ENCODE results near the gene ZDHHC17. TPM values are rescaled to one million over a fixed set of nuclear protein-coding genes. Genes with fewer than 3 reads are reported as not detected.

Gene ZDHHC17
- total and polyA plus RNA-seq, 2 donors: 29.5 to 41.4 TPM

- DNase-seq (ENCODE audit: low read depth in 6 of 9, low spot score in 9 of 9): no peak
- WGBS: 95% methylated on average over 3 of the region's 3 CpGs
- Histone ChIP-seq H3K27ac (ENCODE audit: low read depth in 1 of 2, low read length in 1 of 2) (peak overlapping the region in 1 of 2 donors; percentile 22), H3K27me3 (ENCODE audit: control insufficient read depth in 2 of 2, insufficient read depth in 1 of 2, low read length in 1 of 2) (peaks cover 17 to 26% of the 10 kb centered on the region in 2 donors), H3K36me3 (ENCODE audit: control insufficient read depth in 2 of 2, insufficient read depth in 2 of 2, low read length in 1 of 2) (no peaks in the 10 kb centered on the region), H3K4me3 (ENCODE audit: low read length in 2 of 2) (no peak overlapping the region), H3K4me1 (ENCODE audit: control insufficient read depth in 2 of 2, insufficient read depth in 2 of 2, low read length in 2 of 2) (peaks cover 7 to 20% of the 10 kb centered on the region in 2 donors), H3K9me3 (ENCODE audit: control insufficient read depth in 2 of 2, insufficient read depth in 1 of 2, low read length in 1 of 2) (no peaks in the 10 kb centered on the region)
Observed at GRCh38 chr12:76874027-76874426, 110.1 kb downstream of the ZDHHC17 start.

GRCh38 chr12:76874491-76875190, 110.7 kb downstream of the ZDHHC17 start:
- Histone ChIP-seq H3K4me1 (ENCODE audit: control insufficient read depth in 2 of 2, insufficient read depth in 2 of 2, low read length in 2 of 2) (peaks cover 7 to 24% of the 10 kb centered on the region in 2 donors), H3K36me3 (ENCODE audit: control insufficient read depth in 2 of 2, insufficient read depth in 2 of 2, low read length in 1 of 2) (no peaks in the 10 kb centered on the region), H3K4me3 (ENCODE audit: low read length in 2 of 2) (no peak overlapping the region), H3K27ac (ENCODE audit: low read depth in 1 of 2, low read length in 1 of 2) (peak overlapping the region in 1 of 2 donors; percentile 22), H3K27me3 (ENCODE audit: control insufficient read depth in 2 of 2, insufficient read depth in 1 of 2, low read length in 1 of 2) (peaks cover 17 to 32% of the 10 kb centered on the region in 2 donors), H3K9me3 (ENCODE audit: control insufficient read depth in 2 of 2, insufficient read depth in 1 of 2, low read length in 1 of 2) (no peaks in the 10 kb centered on the region)
- 97% methylated on average over 11 of the region's 11 CpGs for WGBS
- DNase-seq (ENCODE audit: low read depth in 6 of 9, low spot score in 9 of 9): no peak

- DNase-seq (ENCODE audit: low read depth in 6 of 9, low spot score in 9 of 9): no peak
- WGBS: 94% methylated on average over 2 of the region's 2 CpGs
- Histone ChIP-seq H3K4me3 (ENCODE audit: low read length in 2 of 2) (no peak overlapping the region), H3K4me1 (ENCODE audit: control insufficient read depth in 2 of 2, insufficient read depth in 2 of 2, low read length in 2 of 2) (peaks cover 7 to 29% of the 10 kb centered on the region in 2 donors), H3K27ac (ENCODE audit: low read depth in 1 of 2, low read length in 1 of 2) (no peak overlapping the region), H3K36me3 (ENCODE audit: control insufficient read depth in 2 of 2, insufficient read depth in 2 of 2, low read length in 1 of 2) (no peaks in the 10 kb centered on the region), H3K27me3 (ENCODE audit: control insufficient read depth in 2 of 2, insufficient read depth in 1 of 2, low read length in 1 of 2) (peaks cover 17 to 42% of the 10 kb centered on the region in 2 donors), H3K9me3 (ENCODE audit: control insufficient read depth in 2 of 2, insufficient read depth in 1 of 2, low read length in 1 of 2) (no peaks in the 10 kb centered on the region)
Observed at GRCh38 chr12:76876696-76877229, 112.8 kb downstream of the ZDHHC17 start.

- peak overlapping the region; percentile 63 to 66 for H3K4me3 ChIP-seq (ENCODE audit: low read length in 2 of 2)
- no peaks in the 10 kb centered on the region for H3K9me3 ChIP-seq (ENCODE audit: control insufficient read depth in 2 of 2, insufficient read depth in 1 of 2, low read length in 1 of 2)
- H3K27me3 ChIP-seq (ENCODE audit: control insufficient read depth in 2 of 2, insufficient read depth in 1 of 2, low read length in 1 of 2): peaks cover 17 to 42% of the 10 kb centered on the region in 2 donors
- H3K27ac ChIP-seq (ENCODE audit: low read depth in 1 of 2, low read length in 1 of 2): peak overlapping the region; percentile 75 to 78
- peak in 4 of 9 donors; percentile 19 to 51 (median 29) for DNase-seq (ENCODE audit: low read depth in 6 of 9, low spot score in 9 of 9)
- no peaks in the 10 kb centered on the region for H3K36me3 ChIP-seq (ENCODE audit: control insufficient read depth in 2 of 2, insufficient read depth in 2 of 2, low read length in 1 of 2)
- peaks cover 7 to 29% of the 10 kb centered on the region in 2 donors for H3K4me1 ChIP-seq (ENCODE audit: control insufficient read depth in 2 of 2, insufficient read depth in 2 of 2, low read length in 2 of 2)
- WGBS: 1% methylated on average over 44 of the region's 44 CpGs
Observed at GRCh38 chr12:76878099-76878898, 114.4 kb downstream of the ZDHHC17 start.

GRCh38 chr12:76878899-76879709, 115.2 kb downstream of the ZDHHC17 start, which contains the start of gene CSRP2:
CSRP2 (minus strand) TSS chr12:76879019; CDS start chr12:76866260, 12,759 bp downstream.
- DNase-seq (ENCODE audit: low read depth in 6 of 9, low spot score in 9 of 9): peak in 6 of 9 donors; percentile 54 to 82 (median 68)
- WGBS: 2% methylated on average over 71 of the region's 71 CpGs
- Histone ChIP-seq H3K27me3 (ENCODE audit: control insufficient read depth in 2 of 2, insufficient read depth in 1 of 2, low read length in 1 of 2) (peaks cover 17 to 42% of the 10 kb centered on the region in 2 donors), H3K27ac (ENCODE audit: low read depth in 1 of 2, low read length in 1 of 2) (peak within 1 kb of the TSS; percentile 75 to 78), H3K4me1 (ENCODE audit: control insufficient read depth in 2 of 2, insufficient read depth in 2 of 2, low read length in 2 of 2) (peaks cover 7 to 29% of the 10 kb centered on the region in 2 donors), H3K9me3 (ENCODE audit: control insufficient read depth in 2 of 2, insufficient read depth in 1 of 2, low read length in 1 of 2) (no peaks in the 10 kb centered on the region), H3K4me3 (ENCODE audit: low read length in 2 of 2) (peak within 1 kb of the TSS; percentile 63 to 66), H3K36me3 (ENCODE audit: control insufficient read depth in 2 of 2, insufficient read depth in 2 of 2, low read length in 1 of 2) (no peaks in the 10 kb centered on the region)

- Histone ChIP-seq H3K27me3 (ENCODE audit: control insufficient read depth in 2 of 2, insufficient read depth in 1 of 2, low read length in 1 of 2) (peaks cover 17 to 42% of the 10 kb centered on the region in 2 donors), H3K36me3 (ENCODE audit: control insufficient read depth in 2 of 2, insufficient read depth in 2 of 2, low read length in 1 of 2) (no peaks in the 10 kb centered on the region), H3K4me1 (ENCODE audit: control insufficient read depth in 2 of 2, insufficient read depth in 2 of 2, low read length in 2 of 2) (peaks cover 7 to 25% of the 10 kb centered on the region in 2 donors), H3K4me3 (ENCODE audit: low read length in 2 of 2) (no peak overlapping the region), H3K27ac (ENCODE audit: low read depth in 1 of 2, low read length in 1 of 2) (peak overlapping the region; percentile 54 to 64), H3K9me3 (ENCODE audit: control insufficient read depth in 2 of 2, insufficient read depth in 1 of 2, low read length in 1 of 2) (no peaks in the 10 kb centered on the region)
- no peak for DNase-seq (ENCODE audit: low read depth in 6 of 9, low spot score in 9 of 9)
- WGBS: 77% methylated on average over 13 of the region's 13 CpGs
Observed at GRCh38 chr12:76879710-76880518, 116.0 kb downstream of the ZDHHC17 start.

- 96% methylated on average over 7 of the region's 7 CpGs for WGBS
- no peak overlapping the region for H3K4me3 ChIP-seq (ENCODE audit: low read length in 2 of 2)
- H3K27ac ChIP-seq (ENCODE audit: low read depth in 1 of 2, low read length in 1 of 2): no peak overlapping the region
- H3K4me1 ChIP-seq (ENCODE audit: control insufficient read depth in 2 of 2, insufficient read depth in 2 of 2, low read length in 2 of 2): peaks cover 7 to 25% of the 10 kb centered on the region in 2 donors
- no peaks in the 10 kb centered on the region for H3K36me3 ChIP-seq (ENCODE audit: control insufficient read depth in 2 of 2, insufficient read depth in 2 of 2, low read length in 1 of 2)
- H3K27me3 ChIP-seq (ENCODE audit: control insufficient read depth in 2 of 2, insufficient read depth in 1 of 2, low read length in 1 of 2): peaks cover 17 to 42% of the 10 kb centered on the region in 2 donors
- DNase-seq (ENCODE audit: low read depth in 6 of 9, low spot score in 9 of 9): no peak
- no peaks in the 10 kb centered on the region for H3K9me3 ChIP-seq (ENCODE audit: control insufficient read depth in 2 of 2, insufficient read depth in 1 of 2, low read length in 1 of 2)
Observed at GRCh38 chr12:76880519-76881023, 116.7 kb downstream of the ZDHHC17 start.

GRCh38 chr12:76881142-76881541, 117.2 kb downstream of the ZDHHC17 start:
- no peaks in the 10 kb centered on the region for H3K36me3 ChIP-seq (ENCODE audit: control insufficient read depth in 2 of 2, insufficient read depth in 2 of 2, low read length in 1 of 2)
- peaks cover 7 to 25% of the 10 kb centered on the region in 2 donors for H3K4me1 ChIP-seq (ENCODE audit: control insufficient read depth in 2 of 2, insufficient read depth in 2 of 2, low read length in 2 of 2)
- DNase-seq (ENCODE audit: low read depth in 6 of 9, low spot score in 9 of 9): no peak
- H3K9me3 ChIP-seq (ENCODE audit: control insufficient read depth in 2 of 2, insufficient read depth in 1 of 2, low read length in 1 of 2): no peaks in the 10 kb centered on the region
- no peak overlapping the region for H3K4me3 ChIP-seq (ENCODE audit: low read length in 2 of 2)
- peaks cover 17 to 42% of the 10 kb centered on the region in 2 donors for H3K27me3 ChIP-seq (ENCODE audit: control insufficient read depth in 2 of 2, insufficient read depth in 1 of 2, low read length in 1 of 2)
- H3K27ac ChIP-seq (ENCODE audit: low read depth in 1 of 2, low read length in 1 of 2): no peak overlapping the region
